ENCODE results near the gene ULK1. TPM values are rescaled to one million over a fixed set of nuclear protein-coding genes. Genes with fewer than 3 reads are reported as not detected.
A peak's percentile ranks its signal among the peaks of the same experiment; 100 is the strongest.

The ULK1 gene
- total and polyA plus RNA-seq, 2 donors from 2014 or later: 11.4 to 33.4 TPM

DNA sequence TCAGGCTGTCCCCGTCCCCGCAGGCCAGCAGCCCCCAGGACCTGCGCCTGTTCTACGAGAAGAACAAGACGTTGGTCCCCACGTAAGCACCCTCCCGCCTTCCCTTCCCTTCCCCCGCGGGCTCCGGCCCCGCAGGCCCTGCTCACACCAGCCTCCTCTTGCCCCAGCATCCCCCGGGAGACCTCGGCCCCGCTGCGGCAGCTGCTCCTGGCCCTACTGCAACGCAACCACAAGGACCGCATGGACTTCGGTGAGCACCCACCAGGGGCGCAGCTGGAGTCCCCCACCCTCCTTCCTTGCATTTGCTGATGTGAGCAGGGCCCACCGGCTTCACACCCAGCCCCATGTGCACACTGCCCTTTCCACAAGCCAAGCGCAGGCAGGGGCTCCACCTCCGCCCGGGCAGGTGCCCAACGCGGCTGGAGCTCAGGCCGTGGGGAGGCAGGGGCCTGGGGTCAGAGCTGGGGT lies 15.4 kb downstream of the ULK1 start:
- intact Hi-C loops (cut with DNase I): no loop called here
- no peaks in the 10 kb centered on the region for H3K9me3 ChIP-seq (ENCODE audit: control insufficient read depth in 2 of 3, insufficient read depth in 1 of 3, low read length in 3 of 3)
- H3K4me1 ChIP-seq (ENCODE audit: control insufficient read depth in 2 of 3, insufficient read depth in 2 of 3, low read depth in 1 of 3, low read length in 3 of 3): no peaks in the 10 kb centered on the region
- no peak overlapping the region for H3K4me3 ChIP-seq (ENCODE audit: low read length in 3 of 3)
- FAIRE-seq (no peak), DNase-seq (peak in 2 of 5 donors; percentile 7 to 71)
- no peak overlapping the region for H3K9ac ChIP-seq (ENCODE audit: low read length in 3 of 3)
- no peak overlapping the region for H3K27ac ChIP-seq (ENCODE audit: low read depth in 2 of 2, low read length in 2 of 2)
- TF ChIP-seq, protein P1, sequence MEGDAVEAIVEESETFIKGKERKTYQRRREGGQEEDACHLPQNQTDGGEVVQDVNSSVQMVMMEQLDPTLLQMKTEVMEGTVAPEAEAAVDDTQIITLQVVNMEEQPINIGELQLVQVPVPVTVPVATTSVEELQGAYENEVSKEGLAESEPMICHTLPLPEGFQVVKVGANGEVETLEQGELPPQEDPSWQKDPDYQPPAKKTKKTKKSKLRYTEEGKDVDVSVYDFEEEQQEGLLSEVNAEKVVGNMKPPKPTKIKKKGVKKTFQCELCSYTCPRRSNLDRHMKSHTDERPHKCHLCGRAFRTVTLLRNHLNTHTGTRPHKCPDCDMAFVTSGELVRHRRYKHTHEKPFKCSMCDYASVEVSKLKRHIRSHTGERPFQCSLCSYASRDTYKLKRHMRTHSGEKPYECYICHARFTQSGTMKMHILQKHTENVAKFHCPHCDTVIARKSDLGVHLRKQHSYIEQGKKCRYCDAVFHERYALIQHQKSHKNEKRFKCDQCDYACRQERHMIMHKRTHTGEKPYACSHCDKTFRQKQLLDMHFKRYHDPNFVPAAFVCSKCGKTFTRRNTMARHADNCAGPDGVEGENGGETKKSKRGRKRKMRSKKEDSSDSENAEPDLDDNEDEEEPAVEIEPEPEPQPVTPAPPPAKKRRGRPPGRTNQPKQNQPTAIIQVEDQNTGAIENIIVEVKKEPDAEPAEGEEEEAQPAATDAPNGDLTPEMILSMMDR (IDR thresholded peaks at IDR 0.05; ENCODE audit: borderline replicate concordance, extremely low read depth, insufficient read depth): no peak
- peaks cover 0 to 35% (median 10%) of the 10 kb centered on the region in 3 donors for H3K36me3 ChIP-seq (ENCODE audit: control insufficient read depth in 2 of 3, insufficient read depth in 3 of 3, low read length in 3 of 3)
- no peaks in the 10 kb centered on the region for H3K27me3 ChIP-seq (ENCODE audit: control insufficient read depth, insufficient read depth, low read length)

DNA sequence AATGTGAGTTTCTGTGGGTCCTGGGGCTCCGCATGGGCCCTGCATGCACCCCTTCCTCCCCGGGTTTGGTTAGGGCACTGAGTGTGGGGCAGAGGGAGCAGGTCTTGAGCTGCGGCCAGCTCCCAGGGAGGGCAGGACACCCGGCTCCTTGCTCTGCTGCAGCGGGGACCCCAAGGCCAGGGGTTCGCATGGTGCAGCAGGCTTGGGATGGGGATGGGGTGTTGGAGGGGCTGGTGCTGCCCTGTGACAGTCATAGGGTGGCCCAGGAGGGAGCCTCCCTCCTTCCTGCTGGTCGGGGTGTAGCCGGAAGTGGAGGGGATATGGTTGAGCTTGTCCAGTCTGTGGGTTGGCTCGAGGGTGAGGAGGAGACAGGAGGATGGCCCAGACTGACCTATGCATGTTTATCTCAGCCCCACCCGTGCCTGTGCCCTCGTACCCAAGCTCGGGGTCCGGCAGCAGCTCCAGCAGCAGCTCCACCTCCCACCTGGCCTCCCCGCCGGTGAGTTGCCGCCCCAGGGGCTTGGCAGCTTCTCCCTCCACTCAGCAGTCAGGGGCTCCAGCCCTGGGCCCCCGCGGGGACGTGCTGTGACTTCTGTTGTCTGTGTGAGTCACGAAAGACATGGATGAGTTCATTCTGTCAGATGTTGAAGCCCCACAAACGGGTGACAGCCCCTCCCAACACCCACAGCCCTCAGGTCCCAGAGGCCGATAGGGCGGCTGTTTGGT lies 16.0 kb downstream of the ULK1 start:
- Histone ChIP-seq H3K4me3 (ENCODE audit: low read length in 3 of 3) (no peak overlapping the region), H3K4me1 (ENCODE audit: control insufficient read depth in 2 of 3, insufficient read depth in 2 of 3, low read depth in 1 of 3, low read length in 3 of 3) (no peaks in the 10 kb centered on the region), H3K9me3 (ENCODE audit: control insufficient read depth in 2 of 3, insufficient read depth in 1 of 3, low read length in 3 of 3) (no peaks in the 10 kb centered on the region), H3K36me3 (ENCODE audit: control insufficient read depth in 2 of 3, insufficient read depth in 3 of 3, low read length in 3 of 3) (peaks cover 0 to 42% (median 10%) of the 10 kb centered on the region in 3 donors), H3K9ac (ENCODE audit: low read length in 3 of 3) (no peak overlapping the region), H3K27ac (ENCODE audit: low read depth in 2 of 2, low read length in 2 of 2) (no peak overlapping the region), H3K27me3 (ENCODE audit: control insufficient read depth, insufficient read depth, low read length) (no peaks in the 10 kb centered on the region)
- DNase-seq (peak in 1 of 5 donors; percentile 5), FAIRE-seq (no peak)
- intact Hi-C loops (cut with DNase I): no loop called here
- TF ChIP-seq, protein P1 (IDR thresholded peaks at IDR 0.05; ENCODE audit: borderline replicate concordance, extremely low read depth, insufficient read depth): no peak

DNA sequence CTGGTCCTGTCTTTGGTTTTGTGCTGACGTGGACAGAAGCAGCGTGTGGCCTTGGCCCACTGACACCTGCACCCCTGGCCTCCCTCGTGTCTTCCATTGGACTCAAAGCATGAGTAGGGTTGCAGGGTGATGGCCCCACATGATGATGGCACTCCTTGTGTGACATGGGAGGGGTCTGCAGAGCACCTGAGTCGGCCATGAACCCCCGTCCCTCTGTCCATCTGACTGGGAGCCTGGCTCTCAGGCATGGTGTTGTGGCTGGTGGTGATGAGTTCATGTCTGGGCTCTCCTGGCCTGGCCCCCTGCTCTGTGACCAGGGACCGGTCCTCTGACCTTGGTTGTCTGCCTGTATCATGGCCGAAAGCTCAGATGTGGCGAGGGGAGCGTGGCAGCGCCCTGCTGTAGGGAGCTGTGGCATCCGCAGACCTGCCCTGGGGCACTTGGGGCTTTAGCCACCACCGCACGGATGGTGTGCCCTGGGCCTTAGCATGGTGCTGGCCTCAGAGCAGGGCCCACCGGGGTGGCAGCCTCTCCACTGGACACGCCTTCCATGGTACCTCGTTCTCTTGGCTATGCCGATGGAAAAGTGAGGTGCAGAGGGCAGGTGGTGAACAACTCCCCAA lies 16.7 kb downstream of the ULK1 start:
- intact Hi-C loops (cut with DNase I): no loop called here
- no peak overlapping the region for H3K9ac ChIP-seq (ENCODE audit: low read length in 3 of 3)
- peaks cover 0 to 46% (median 10%) of the 10 kb centered on the region in 3 donors for H3K36me3 ChIP-seq (ENCODE audit: control insufficient read depth in 2 of 3, insufficient read depth in 3 of 3, low read length in 3 of 3)
- H3K4me3 ChIP-seq (ENCODE audit: low read length in 3 of 3): no peak overlapping the region
- no peaks in the 10 kb centered on the region for H3K27me3 ChIP-seq (ENCODE audit: control insufficient read depth, insufficient read depth, low read length)
- TF ChIP-seq, protein P1 (IDR thresholded peaks at IDR 0.05; ENCODE audit: borderline replicate concordance, extremely low read depth, insufficient read depth): no peak
- peak in 1 of 5 donors; percentile 58 for DNase-seq
- no peaks in the 10 kb centered on the region for H3K4me1 ChIP-seq (ENCODE audit: control insufficient read depth in 2 of 3, insufficient read depth in 2 of 3, low read depth in 1 of 3, low read length in 3 of 3)
- H3K9me3 ChIP-seq (ENCODE audit: control insufficient read depth in 2 of 3, insufficient read depth in 1 of 3, low read length in 3 of 3): no peaks in the 10 kb centered on the region
- no peak for FAIRE-seq
- H3K27ac ChIP-seq (ENCODE audit: low read depth in 2 of 2, low read length in 2 of 2): no peak overlapping the region
